ENCODE measurements around the gene MPDU1. TPM values are rescaled to one million over a fixed set of nuclear protein-coding genes. Genes with fewer than 3 reads are reported as not detected.

MPDU1 gene
- total and polyA plus RNA-seq, 7 donors = 38.4 to 121 (median 46.7) TPM

DNA sequence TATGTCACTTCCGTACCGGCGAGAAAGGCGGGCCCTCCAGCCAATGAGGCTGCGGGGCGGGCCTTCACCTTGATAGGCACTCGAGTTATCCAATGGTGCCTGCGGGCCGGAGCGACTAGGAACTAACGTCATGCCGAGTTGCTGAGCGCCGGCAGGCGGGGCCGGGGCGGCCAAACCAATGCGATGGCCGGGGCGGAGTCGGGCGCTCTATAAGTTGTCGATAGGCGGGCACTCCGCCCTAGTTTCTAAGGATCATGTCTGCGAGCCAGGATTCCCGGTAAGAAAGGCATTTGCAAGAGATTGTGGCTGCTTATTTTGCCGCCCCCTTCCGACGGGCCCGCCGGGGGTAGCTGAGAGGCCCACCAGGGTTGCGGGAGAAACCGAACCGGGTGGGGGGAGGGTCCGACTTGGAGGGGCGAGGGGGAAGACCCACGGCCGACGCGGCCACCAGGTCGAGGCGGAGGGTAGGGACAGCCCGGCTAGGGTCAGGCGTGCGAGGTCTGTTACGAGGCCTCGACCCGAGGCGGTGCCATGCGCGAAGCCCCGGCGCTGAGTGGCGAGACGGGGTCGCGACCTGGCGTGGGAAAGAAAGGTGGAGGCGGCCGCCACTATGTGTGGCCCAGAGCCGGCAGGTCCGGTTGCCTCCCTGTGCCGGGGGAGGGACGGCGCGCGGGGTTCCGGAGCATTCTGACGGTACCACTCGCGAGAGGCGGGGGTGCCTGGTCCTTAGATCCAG, 10.9 kb upstream of the MPDU1 start:
- Histone ChIP-seq H3K36me3 (peaks cover 43 to 71% (median 55%) of the 10 kb centered on the region in 4 donors), H3K4me3 (peak overlapping the region; percentile 80 to 100 (median 89)), H3K9me3 (no peaks in the 10 kb centered on the region), H3K27ac (peak overlapping the region; percentile 97 to 100 (median 98)), H3K4me1 (peaks cover 0 to 36% (median 34%) of the 10 kb centered on the region in 4 donors), H3K27me3 (no peaks in the 10 kb centered on the region)
- 0 to 1% methylated on average over 73 of the region's 73 CpGs for WGBS, 2 donors
- intact Hi-C loops (cut with DNase I) = loop anchor here (2.0 to 5.0 kb wide), 2 partner anchors 90 to 265 kb away; partner anchors contain the start of gene EIF5A
- TF ChIP-seq, protein P1, sequence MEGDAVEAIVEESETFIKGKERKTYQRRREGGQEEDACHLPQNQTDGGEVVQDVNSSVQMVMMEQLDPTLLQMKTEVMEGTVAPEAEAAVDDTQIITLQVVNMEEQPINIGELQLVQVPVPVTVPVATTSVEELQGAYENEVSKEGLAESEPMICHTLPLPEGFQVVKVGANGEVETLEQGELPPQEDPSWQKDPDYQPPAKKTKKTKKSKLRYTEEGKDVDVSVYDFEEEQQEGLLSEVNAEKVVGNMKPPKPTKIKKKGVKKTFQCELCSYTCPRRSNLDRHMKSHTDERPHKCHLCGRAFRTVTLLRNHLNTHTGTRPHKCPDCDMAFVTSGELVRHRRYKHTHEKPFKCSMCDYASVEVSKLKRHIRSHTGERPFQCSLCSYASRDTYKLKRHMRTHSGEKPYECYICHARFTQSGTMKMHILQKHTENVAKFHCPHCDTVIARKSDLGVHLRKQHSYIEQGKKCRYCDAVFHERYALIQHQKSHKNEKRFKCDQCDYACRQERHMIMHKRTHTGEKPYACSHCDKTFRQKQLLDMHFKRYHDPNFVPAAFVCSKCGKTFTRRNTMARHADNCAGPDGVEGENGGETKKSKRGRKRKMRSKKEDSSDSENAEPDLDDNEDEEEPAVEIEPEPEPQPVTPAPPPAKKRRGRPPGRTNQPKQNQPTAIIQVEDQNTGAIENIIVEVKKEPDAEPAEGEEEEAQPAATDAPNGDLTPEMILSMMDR (IDR thresholded peaks at IDR 0.05) = no peak
- TF ChIP-seq EP300 (IDR thresholded peaks at IDR 0.05) (no peak), POLR2AphosphoS5 (IDR thresholded peaks at IDR 0.05) (peak; percentile 99 to 100 (median 99)), POLR2A (IDR thresholded peaks at IDR 0.05) (peak; percentile 98 to 99)
- peak; percentile 100 for DNase-seq

GRCh38 chr17:7573324-7574080, 10.2 kb upstream of the MPDU1 start:
- 0 to 1% methylated on average over 71 of the region's 71 CpGs for WGBS, 2 donors
- Histone ChIP-seq H3K4me1 (peaks cover 0 to 36% (median 34%) of the 10 kb centered on the region in 4 donors), H3K27me3 (no peaks in the 10 kb centered on the region), H3K9me3 (no peaks in the 10 kb centered on the region), H3K27ac (peak overlapping the region; percentile 97 to 100 (median 98)), H3K4me3 (peak overlapping the region; percentile 80 to 100 (median 89)), H3K36me3 (peaks cover 50 to 75% (median 59%) of the 10 kb centered on the region in 4 donors)
- peak in 1 of 2 donors; percentile 39 for TF ChIP-seq POLR2A (IDR thresholded peaks at IDR 0.05)
- TF ChIP-seq, protein P1 (IDR thresholded peaks at IDR 0.05) = no peak
- peak in 2 of 4 donors; percentile 18 to 73 for TF ChIP-seq EP300 (IDR thresholded peaks at IDR 0.05)
- peak; percentile 74 to 96 (median 82) for TF ChIP-seq POLR2AphosphoS5 (IDR thresholded peaks at IDR 0.05)
- DNase-seq = peak; percentile 97
- intact Hi-C loops (cut with DNase I) = loop anchor here (2.0 to 5.0 kb wide), 2 partner anchors 91 to 266 kb away; partner anchors contain the start of gene EIF5A

DNA sequence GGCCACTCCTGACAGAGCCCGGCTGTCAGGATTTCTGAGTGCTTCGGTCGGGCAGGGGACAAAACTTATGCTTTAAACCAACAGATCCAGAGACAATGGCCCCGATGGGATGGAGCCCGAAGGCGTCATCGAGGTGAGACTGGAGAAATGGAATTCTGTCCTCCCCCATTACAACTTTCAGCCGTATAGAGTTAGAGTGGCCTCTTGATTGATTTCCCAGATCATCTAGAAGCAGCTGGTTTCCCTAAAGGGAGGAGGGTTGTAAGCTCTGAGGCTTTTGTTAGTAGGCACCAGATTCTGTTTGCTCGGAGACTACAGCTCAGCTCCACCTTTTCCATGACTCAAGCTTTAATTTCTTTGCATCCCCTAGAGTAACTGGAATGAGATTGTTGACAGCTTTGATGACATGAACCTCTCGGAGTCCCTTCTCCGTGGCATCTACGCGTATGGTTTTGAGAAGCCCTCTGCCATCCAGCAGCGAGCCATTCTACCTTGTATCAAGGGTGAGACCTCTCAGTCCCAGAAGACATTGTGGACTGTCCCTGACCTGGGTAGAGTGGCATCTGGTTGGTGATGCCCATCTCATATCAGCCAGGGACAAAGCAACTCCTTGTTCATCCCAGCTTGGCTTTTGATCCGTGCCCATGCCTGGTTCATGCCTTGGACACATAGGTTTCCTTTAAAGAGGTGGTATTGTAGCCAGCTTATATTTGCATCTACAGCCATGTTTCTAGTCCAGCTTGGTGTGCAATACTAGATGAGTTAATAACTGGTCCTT, 9.3 kb upstream of the MPDU1 start:
- peaks cover 0 to 42% (median 39%) of the 10 kb centered on the region in 4 donors for H3K4me1 ChIP-seq
- 21 to 34% methylated on average over 15 of the region's 15 CpGs for WGBS, 2 donors
- H3K9me3 ChIP-seq = no peaks in the 10 kb centered on the region
- no peak for DNase-seq
- H3K27me3 ChIP-seq = no peaks in the 10 kb centered on the region
- TF ChIP-seq, protein P1 (IDR thresholded peaks at IDR 0.05) = no peak
- TF ChIP-seq EP300 (IDR thresholded peaks at IDR 0.05) (no peak), POLR2A (IDR thresholded peaks at IDR 0.05) (no peak), POLR2AphosphoS5 (IDR thresholded peaks at IDR 0.05) (no peak)
- H3K4me3 ChIP-seq = peak overlapping the region; percentile 80 to 100 (median 89)
- H3K27ac ChIP-seq = peak overlapping the region; percentile 97 to 100 (median 98)
- intact Hi-C loops (cut with DNase I) = loop anchor here (5.0 kb wide), 1 partner anchor 267 kb away; the partner anchor contains the start of gene EIF5A
- peaks cover 56 to 75% (median 62%) of the 10 kb centered on the region in 4 donors for H3K36me3 ChIP-seq

DNA sequence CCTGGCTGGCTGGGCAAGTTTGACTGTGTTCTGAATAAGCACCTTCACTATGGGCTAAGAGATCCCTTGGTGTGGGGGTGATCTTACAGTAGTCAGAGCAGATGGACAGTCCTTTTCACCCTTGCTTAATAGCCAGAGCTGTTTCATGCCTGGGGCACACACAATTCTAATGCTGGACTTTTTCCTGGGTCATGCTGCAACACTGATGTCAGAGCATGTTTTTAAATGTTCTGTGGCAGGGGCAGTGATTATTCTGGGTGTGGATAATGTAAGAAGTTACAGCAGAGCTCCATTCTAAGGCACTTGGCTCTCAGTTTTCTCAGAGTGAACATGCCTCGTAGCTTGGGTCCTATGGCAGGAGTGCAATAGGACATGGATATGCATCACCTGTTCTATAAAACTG, 8.2 kb upstream of the MPDU1 start:
- 61 to 63% methylated on average over 1 of the region's 1 CpG for WGBS, 2 donors
- Histone ChIP-seq H3K27ac (peak overlapping the region in 2 of 4 donors; percentile 97), H3K9me3 (no peaks in the 10 kb centered on the region), H3K4me3 (no peak overlapping the region), H3K4me1 (peaks cover 0 to 50% (median 46%) of the 10 kb centered on the region in 4 donors), H3K36me3 (peaks cover 50 to 64% (median 57%) of the 10 kb centered on the region in 4 donors), H3K27me3 (no peaks in the 10 kb centered on the region)
- no peak for TF ChIP-seq POLR2A (IDR thresholded peaks at IDR 0.05)
- TF ChIP-seq POLR2AphosphoS5 (IDR thresholded peaks at IDR 0.05) = no peak
- TF ChIP-seq, protein P1 (IDR thresholded peaks at IDR 0.05) = no peak
- no peak for TF ChIP-seq EP300 (IDR thresholded peaks at IDR 0.05)
- intact Hi-C loops (cut with DNase I) = no loop called here
- no peak for DNase-seq
